GM21619 (cell line): ENCODE data around the gene IQSEC1.

Source experiments
- ATAC-seq: cut with Tn5 transposase; IDR thresholded peaks from one replicate; pipeline ENCODE4 v1.9.1; 2021; ENCODE audit not compliant: unreplicated experiment

IQSEC1 gene

DNA sequence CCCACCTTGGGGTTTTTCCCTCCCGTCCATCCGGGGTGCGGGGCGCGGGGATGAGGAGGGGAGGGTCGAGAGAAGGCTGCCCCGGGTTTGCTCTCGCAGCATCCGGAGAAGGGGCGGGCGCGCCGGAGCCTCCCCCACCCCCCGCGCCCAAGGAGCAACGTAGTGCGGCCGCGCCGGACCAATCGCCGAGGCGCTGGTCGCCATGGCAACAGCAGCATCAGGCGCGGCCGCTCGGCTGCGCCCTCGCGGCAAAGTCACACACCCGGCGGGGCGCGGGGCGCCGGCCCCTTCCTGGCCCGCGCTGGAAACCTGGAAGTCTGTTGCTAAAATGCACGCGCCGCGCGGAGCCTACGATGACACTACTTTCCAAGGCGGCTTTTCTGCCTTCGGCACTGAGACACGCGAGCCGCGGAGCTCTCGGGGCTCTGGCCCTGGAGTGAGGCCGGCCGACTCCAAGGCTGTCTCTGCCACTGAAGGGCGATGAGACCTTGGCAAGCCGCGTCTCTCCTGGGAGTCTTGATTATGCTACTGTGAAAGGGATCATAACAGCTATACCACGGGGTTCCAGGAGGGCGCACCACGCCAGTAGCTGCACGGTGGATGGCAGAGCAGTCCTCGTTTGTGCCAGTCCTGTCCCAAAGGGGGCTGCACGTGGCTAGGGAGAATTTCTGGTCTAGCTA is at the start of gene IQSEC1:
TSS of gene IQSEC1 (minus strand) at position 104 of the 680 bp plus-strand sequence. CDS start 415 bp downstream, outside the sequence.
- peak; percentile 47 for ATAC-seq

DNA sequence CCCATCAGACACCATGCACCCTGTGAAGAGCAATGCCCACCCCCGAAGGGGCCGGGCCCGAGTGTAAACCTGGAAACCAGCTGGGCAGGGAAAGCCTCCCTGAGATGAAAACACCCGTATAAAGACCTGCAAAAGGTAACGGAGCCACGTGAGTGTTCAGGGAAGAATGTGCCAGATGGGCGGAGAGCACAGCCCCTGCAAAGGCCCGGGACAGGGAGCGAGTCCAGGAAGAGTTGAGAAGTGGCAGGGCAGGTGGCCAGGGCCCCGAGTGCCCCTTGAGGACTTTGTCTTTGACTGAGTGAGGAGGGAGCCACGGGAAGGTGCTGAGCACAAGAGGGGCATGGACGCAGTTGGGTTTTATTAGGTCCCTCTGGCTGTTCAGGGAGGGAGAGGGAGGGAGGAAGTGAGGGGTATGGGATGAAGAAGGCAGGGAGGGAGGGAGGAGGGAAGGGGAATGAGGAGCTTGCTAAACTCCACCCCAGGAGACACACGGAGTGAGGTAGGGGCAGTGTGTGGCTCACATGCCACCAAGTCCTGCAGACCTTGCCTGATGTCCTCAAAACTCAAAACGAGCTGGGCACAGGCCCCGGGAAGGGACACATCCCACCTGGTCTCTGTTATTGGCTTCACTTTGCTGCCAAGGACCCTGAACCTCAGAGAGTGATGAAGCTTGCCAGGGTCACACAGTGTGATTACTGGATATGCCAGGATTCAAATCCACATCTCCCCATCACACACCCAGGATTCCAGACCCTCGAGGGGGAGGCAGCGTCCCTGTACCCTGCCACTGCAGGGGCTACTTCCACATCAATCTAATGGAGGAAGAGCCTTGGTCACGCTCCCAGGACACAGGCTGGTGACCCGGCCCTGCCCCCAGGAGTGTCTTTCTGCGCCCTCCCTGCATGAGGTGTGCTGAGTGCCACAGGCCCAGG is 49.1 kb upstream of the IQSEC1 start:
- no peak for ATAC-seq

DNA sequence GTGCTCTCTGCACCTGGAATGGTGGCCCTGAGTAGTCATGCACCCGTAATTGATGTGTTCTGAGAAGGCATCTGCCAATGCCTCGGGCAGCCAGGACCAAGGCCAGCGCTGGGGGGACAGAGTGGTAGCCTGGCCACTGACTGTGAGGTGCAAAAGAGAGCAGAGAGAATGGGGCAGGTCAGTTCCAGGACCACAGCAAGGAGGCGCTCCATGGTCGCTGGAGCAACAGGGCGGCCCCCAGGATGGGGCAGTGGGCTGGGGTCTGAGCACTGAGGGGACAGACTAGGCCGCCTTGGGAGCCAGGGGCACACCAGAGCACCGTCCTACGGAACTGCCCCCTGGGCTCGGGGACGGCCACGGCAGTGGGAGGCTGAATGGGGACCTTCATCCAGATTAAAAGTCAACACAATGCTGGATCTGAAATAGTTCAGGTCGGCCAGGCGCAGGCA is 48.3 kb upstream of the IQSEC1 start:
- no peak for ATAC-seq

DNA sequence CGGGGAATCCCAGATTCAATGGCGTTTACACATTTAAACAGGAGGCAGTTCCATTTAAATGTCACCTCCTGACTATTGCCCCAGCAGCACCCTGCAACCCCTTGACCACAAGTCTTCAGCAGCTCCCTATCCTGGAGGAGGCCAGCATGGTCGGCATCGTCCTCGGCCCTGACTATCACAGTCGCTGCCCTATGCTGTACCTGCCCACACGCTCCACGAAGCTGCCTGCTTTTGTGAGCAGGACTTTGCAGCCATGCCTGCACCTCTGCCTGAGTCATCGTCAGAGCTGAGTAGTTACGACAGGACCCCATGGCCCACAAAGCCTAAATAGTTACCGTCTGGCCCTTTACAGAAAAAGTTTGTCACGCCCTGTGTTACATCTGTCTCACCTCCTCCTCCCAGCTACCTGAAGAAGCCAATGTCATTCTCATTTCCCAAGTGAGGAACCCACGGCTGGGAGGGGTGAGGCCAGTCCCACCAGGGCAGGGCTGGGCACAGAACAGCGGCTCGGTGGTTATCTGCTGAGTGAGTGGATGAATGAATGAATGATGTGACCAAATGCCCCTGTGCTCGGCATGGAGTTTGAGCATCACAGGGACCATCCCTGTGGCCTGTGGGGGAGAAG is 47.8 kb upstream of the IQSEC1 start:
- ATAC-seq: no peak

DNA sequence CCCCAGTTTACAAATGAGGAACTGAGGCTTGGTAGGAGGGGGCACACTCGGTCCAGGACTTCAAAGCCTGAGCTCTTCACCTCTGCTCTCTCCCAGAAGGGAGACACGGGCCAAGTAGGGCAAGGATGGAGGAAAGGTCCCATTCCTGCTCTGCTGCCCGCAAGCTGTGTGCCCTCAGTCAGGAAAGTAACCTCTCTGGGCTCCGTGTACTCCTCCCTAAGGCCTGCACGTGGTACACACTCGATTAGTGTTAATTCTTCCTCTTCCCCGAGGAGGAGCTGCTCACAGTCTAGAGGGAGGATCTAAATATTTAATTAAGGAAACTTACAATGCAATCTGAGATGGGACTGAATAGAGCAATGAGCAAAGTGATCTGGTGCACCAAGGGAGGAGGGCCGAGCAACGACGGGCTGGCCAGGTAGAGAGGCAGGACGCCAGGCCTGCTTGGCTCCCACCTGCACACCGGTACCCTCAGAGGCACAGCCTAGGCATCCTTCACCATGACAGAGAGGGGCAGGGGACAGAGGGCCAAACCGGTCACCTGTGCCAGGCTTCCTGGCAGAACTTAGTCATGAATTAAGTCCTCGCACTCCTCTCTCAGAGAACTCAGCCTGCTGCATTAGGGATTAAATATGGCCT is 47.2 kb upstream of the IQSEC1 start:
- no peak for ATAC-seq

DNA sequence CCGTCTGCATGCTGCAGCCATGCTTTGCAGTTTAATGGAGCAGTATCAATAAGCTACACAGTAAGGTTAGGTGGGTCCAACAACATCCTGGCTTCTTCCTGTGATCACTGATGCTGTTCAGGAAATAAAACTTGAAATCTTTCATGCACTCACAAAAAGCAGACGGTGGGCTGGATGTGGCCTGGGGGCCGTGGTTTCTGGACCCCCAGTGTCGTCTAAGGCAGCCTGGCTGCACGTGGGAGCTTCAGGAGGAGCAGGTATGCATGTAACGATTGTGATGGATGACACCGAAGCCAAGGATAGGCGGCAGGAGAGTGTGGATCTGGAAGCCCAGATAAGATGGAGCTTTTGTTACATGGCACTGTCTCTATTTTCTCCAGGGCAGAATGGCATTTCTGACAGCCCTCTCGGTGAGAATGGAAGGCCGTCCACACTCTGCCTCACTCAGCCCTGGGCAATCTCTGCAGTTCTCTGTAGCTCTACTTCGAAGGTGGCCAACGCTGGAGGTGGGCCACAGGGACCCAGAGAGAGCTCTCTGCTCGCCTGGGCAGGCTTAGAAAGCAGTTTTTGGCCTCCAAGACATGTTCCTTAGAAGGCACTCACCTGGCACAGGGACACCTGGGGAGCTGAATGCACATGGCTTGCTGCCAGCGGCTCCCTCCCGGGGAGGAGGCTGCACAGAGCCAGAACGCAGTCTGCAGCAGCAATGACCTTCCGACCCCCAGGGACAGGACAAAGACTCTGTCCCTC is 46.4 kb upstream of the IQSEC1 start:
- no peak for ATAC-seq

DNA sequence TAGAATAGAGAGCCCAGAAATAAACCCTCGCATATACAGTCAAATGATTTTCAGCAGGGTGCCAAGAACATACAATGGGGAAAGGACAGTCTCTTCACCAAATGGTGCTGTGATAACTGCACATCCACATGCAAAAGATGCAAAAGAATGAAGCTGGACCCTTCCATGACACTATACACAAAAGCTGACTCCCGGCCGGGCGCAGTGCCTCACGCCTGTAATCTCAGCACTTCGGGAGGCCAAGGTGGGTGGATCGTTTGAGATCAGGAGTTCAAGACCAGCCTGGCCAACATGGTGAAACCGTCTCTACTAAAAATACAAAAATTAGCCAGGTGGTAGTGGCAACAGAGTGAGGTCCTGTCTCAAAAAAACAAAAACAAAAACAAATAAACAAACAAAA is 43.2 kb upstream of the IQSEC1 start:
- ATAC-seq: no peak

DNA sequence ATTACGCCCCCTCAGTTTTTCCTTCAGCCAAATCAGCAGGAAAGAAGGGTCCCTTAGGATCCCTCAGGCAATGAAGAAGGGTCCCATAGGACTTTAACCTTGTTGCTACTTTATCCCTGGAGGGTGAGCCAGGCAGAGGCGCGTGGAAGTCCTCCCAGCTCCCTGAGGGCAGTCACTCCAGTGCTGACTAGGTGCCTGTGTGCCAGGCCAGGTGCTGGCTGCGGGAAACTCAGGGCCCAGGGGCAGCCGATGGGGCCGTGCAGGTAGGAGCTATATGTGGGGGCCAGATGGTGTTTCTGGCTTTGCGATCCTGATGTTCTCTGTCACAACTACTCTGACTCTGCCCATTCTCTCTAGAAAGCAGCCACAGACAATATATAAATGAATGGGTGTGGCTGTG is 42.8 kb upstream of the IQSEC1 start:
- ATAC-seq: no peak

DNA sequence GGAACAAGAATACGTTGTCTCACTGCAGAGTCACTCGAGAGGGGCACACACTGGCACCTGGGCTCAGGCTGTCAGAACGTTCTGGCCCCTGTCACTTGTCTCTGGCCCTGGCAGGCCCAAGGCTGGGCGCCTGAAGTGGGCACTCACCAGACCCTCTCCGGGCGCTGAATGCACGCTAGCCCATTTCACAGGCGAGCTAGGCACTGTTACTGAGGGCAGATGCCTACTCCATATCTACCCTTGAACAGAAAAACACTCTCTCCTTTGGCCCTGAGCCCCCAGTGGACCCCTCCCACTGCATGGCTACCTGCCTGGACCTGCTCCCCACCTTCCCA is 42.3 kb upstream of the IQSEC1 start:
- no peak for ATAC-seq

DNA sequence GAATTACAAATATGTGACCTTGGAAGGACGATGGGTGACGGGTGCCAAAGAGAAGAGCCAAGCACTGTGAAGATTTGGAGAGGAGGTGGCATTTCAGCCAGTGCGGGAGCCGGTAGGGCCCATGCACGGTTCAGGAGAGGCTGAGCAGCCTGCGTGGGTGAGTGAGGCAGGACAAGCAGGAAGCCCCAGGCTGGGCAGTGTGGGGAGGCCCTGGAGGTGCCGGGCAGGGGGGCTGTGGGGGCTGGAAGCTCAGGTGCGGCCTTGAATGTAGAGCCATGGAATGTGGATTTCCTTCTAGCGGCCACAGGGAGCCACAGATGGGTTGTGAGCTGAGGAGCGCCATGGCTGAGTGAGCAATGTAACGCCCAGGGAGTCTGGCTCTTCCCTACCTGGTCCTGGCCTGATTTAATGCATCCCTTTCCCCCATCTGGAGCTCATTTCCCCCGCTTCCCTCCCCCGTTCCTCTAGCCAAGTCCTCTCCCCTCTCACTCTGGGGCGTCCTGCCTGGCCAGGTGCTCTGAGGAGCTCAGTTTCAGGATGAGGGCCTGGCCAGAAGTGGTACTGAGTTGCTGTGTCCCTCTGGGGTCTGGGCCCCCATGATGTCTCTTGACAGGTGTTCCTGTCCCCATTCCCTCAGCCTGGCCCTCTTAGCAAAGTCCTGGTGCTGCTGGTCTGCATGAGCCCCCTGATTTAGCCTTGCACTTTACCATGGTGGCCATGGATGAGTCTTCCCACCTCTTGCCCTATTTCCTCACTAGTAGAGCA is 41.8 kb upstream of the IQSEC1 start:
- no peak for ATAC-seq

DNA sequence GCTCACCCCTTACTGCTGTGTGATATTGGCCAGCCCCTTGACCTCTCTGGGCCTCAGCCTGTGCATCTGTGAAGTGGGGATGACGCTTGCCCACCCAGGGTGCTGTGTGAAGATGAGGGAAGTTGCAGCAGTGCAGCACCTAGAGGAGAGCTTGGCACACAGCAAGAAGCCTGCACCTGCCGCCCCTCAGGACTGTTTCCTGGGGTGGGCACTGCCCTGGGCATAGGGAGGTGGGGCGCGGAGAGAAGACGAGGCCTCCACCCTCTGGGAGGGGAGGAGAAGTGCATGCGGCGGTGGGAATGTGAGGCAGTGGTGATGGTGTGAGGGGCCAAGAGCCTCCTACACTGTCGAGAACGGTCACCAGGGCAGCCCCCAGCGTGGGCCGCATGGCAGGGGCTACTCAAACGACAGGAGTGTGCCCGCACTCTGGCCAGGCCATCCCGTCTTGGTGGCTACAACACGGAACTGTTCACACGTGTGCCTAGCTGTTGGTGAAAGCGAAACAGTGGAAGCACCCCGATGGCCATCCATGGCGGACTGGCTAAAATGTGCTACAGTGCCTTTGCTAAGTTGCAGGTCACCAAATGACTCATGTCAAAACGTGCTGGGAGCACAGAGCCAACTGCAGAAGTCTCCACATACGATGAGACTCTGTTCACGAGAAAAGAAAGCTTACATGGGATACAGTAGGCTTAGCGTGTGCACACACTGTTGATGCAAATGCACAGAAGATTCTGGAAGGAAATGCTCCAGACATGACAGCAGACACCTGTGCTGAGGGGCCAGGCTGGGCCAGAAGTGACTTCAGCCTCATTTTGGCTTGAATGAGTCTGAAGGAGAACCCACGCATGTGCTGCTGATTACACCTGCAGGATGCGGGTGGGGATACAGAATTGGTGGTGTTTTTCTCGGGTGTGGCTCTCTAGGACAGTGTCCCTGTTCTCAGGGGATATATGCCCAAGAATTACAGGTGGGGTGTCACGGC is 40.4 kb upstream of the IQSEC1 start:
- no peak for ATAC-seq

DNA sequence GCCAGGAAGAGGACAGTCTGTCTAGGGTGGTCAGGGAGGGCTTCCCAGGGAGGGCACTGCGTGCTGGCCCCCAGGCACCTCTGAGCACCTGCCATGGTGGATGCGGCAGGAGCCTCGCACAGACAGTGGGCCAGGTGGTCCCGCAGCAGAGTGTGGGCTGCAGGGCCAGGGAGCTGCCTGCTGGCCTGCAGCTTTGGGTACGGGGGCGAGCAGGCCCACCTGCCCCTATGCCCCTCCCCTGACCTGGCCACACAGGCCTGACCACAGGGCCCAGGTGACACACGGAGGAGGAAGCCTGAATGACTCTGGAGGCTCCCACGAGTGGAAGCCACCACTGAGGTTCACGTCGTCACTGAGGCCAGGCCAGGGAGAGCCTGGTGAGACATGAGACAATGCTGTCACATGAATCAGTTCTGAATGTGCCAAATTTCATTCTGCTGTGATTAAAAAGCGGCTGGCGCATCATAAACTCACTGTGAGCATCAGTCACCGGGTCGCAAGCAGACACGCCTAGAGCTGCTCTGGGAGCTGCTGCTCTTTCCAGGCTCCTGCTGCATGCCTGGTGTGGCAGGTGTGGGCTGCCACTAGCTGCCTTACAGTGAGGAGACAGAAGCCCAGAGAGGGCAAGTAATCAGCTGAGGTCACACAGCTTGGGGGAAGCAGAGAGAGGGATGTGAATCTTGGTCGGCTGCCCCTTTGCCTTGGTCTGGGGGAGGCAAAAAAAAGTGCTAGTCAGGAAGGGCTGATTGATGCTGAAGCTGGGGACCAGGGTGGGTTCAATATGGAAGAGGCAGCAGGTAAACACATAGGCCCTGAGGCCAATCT is 39.5 kb upstream of the IQSEC1 start:
- no peak for ATAC-seq

DNA sequence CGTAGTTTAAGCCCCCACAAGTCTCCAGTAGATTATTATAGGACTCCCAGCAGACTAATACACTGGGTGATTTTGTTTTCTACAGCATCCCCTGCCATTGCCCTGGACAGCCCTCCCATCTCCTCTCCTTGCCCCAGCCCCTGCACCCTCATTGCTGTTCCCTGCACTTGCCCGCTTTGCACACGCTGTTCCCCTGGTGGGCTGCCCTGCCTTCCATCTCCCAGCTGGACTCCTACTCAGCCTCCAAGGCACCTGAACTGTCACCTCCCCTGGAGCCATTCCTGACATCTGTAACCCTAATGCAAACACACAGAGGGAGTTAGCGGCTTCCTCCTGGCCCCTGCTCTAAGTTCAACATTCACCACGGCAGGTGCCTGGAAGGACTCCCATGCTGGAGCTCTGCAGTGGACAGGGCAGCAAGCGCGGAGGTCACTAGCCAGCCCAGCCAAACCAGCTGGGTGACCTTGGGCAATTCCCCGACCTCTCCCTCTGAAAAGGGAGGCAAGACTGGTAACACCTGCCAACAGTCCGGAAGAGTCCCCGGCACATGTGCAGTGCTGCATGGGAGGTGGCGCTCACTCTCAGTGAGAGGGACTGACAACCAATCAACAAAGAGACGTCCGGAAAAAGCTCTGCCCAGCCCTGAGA is 38.8 kb upstream of the IQSEC1 start:
- ATAC-seq: no peak

DNA sequence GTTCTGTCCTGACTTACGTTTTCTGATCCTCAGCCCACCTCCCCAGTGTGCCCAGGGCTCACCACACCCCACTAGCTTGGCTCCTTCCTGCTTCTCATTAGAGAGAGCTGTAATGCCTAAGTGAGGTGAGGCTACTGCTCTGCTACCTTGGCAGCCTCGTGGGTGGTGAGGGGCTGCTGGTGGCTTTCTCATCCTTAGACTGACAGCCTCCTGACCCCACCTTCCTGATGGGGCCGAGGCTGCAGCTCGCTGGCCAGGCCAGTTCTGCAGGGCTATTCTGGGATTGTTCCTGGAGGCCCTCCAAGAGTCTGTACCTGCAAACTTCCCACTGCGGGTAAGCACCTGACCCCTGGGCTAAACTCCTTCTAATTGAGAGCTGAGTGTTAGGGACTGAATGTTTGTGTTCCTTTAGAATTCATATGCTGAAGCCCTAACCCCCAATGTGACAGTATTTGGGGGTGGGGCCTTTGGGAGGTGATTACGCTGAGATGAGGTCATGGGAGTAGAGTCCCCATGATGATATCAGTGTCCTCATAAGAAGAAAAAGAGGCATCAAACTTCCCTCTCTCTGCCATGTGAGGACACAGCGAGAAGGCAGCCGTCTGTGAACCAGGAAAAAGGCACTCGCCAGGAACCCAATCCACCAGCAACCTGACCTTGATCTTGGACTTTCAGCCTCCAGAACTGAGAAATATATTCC is 38.1 kb upstream of the IQSEC1 start:
- ATAC-seq: no peak

DNA sequence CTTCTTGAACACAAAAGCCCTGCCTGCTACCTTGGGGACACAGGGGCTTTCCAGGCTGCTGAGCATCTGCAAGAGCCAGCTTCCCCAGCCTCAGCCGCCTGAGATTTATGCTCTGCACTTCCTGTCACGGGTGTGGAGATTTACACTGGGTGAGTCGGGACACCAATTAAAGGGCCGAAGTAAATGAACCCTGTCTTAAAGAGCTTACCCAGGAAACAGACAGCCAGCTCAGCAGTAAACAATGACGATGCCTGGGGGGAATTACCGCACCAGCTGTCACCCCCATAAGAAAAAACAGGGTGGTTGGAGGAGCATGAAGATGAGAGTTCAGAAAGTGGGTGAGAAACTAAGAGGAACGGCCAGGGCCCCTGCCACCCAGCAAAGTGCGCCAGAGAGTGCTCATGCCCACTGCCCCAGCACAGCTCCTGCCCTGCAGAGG is 37.5 kb upstream of the IQSEC1 start:
- ATAC-seq: peak; percentile 79

DNA sequence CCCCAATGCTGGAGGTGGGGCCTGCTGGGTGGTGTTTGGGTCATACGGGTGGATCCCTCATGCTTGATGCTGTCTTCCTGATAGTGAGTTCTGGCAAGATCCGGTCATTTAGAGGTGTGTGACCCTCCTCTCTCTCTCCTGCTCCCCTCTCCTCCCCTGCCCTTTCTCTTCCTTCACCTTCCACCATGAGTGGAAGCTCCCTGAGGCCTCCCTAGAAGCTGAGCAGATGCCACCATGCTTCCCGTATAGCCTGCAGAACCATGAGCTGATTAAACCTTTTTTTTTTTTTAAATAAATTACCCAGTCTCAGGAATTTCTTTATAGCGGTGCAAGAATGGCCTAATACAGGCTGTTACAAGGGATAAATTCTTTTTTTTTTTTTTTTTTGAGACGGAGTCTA is 36.3 kb upstream of the IQSEC1 start:
- no peak for ATAC-seq

DNA sequence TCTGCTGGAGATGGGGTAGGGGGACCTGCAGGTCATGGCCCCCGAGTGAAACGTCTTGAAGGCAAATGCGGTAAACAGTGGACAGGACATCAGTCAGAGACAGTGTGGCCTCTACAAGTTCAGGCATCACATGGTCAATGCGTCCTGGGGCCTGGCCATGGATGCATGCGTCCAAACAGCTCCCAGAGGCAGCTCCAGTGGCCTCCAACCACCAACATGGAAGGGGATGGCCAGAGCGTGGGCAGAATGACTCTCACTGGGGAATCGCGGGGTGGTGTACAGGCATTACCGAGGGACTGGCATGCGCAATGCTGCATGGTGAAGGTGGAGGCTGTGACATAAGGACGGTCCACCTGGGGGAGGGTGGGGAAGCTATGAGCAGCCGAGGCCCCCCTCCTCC is 35.6 kb upstream of the IQSEC1 start:
- ATAC-seq: no peak
